ENCODE data around the gene CDS2. TPM values are rescaled to one million over a fixed set of nuclear protein-coding genes. Genes with fewer than 3 reads are reported as not detected.

The CDS2 gene
- total and polyA plus RNA-seq, 10 of the 15 experiments (the other 5 are each of a cell fraction or from before 2014, with no cell fraction given), result 11.5 to 94.7 (median 23.1) TPM

- WGBS (ENCODE audit: insufficient coverage, insufficient replicate concordance, low lambda C conversion rate, missing lambda C conversion rate), result 35% methylated on average over 2 of the region's 2 CpGs
- no peaks in the 10 kb centered on the region for H3K9me3 ChIP-seq (replicated peaks; ENCODE audit: control insufficient read depth, insufficient read depth, low read length)
- POLR2A ChIA-PET, result interaction anchor here (1.6 kb wide), 1 partner anchor 15 kb away, joined by 7 read pairs; the partner anchor contains the start of gene CDS2
- SMC1A ChIA-PET (ENCODE audit: uncharacterized antibody, unreplicated experiment), result interaction anchor here (0.6 to 2.0 kb wide), 4 partner anchors 10 to 416 kb away, joined by 3 to 6 read pairs (median 6); partner anchors contain the start of gene CDS2
- H3K4me3 ChIP-seq, result no peak overlapping the region
- CTCF ChIA-PET, result interaction anchor here (0.9 to 1.8 kb wide), 3 partner anchors 15 to 80 kb away, joined by 3 to 10 read pairs (median 6); partner anchors contain the start of gene CDS2
- no peak overlapping the region for H2AFZ ChIP-seq (ENCODE audit: control insufficient read depth, low read depth, low read length)
- BruUV-seq (replicated peaks), result no TSS peak
- RAD21 ChIA-PET (ENCODE audit: unreplicated experiment), result interaction anchor here (1.3 to 1.6 kb wide), 2 partner anchors 10 to 15 kb away, joined by 5 to 7 read pairs; partner anchors contain the start of gene CDS2
- FAIRE-seq (no peak), ATAC-seq (no peak), DNase-seq (ENCODE audit: low read depth, low spot score) (no peak)
- intact Hi-C loops (cut with micrococcal nuclease; ENCODE audit: unreplicated experiment) (no loop called here), in situ Hi-C loops (cut with MboI) (no loop called here)
- peaks cover 30% of the 10 kb centered on the region for H3K4me1 ChIP-seq (ENCODE audit: control insufficient read depth, insufficient read depth, low read length)
- no peak overlapping the region for H3K27ac ChIP-seq (ENCODE audit: control insufficient read depth, insufficient read depth)
- no peaks in the 10 kb centered on the region for H4K20me1 ChIP-seq (ENCODE audit: control insufficient read depth, insufficient read depth)
- no peak for TF ChIP-seq CEBPB (IDR thresholded peaks at IDR 0.05; ENCODE audit: borderline replicate concordance in 1 of 2, low read depth in 2 of 2, low read length in 2 of 2)
- no peak for TF ChIP-seq CREB1 (IDR thresholded peaks at IDR 0.05; ENCODE audit: low read depth)
- no peak for TF ChIP-seq NKRF (conservative IDR thresholded peaks at IDR 0.05)
- 0 out of 2 replicates have a peak, but pooled peaks have one; percentile 26 for TF ChIP-seq RUNX3 (IDR thresholded peaks at IDR 0.05; ENCODE audit: low read length)
- no peak for TF ChIP-seq TARDBP (IDR thresholded peaks at IDR 0.05; ENCODE audit: borderline replicate concordance)
- TF ChIP-seq HCFC1 (IDR thresholded peaks at IDR 0.05; ENCODE audit: low read length), result no peak
- H3K79me2 ChIP-seq (ENCODE audit: control insufficient read depth, insufficient read depth, low read length), result peaks cover 16% of the 10 kb centered on the region
- H3K27me3 ChIP-seq (replicated peaks in 1 of 2; ENCODE audit: control insufficient read depth in 2 of 2, insufficient read depth in 2 of 2, low read length in 1 of 2), result no peaks in the 10 kb centered on the region
- no peaks in the 10 kb centered on the region for H3K36me3 ChIP-seq (ENCODE audit: control insufficient read depth in 2 of 2, insufficient read depth in 2 of 2, low read length in 1 of 2)
- H3K9ac ChIP-seq (ENCODE audit: control insufficient read depth, insufficient read depth, low read length), result no peak overlapping the region
- H3K4me2 ChIP-seq (ENCODE audit: control insufficient read depth, insufficient read depth), result no peak overlapping the region
These were observed 14.8 kb downstream of the CDS2 start for GRCh38 chr20:5141615-5142014.

Data from GM12878 (cell line).